GM13977 (cell line): ENCODE results near the gene CHKB.
"Not testable (repeated sequence)": the region's sequence is repeated elsewhere in the genome, so short reads cannot be mapped to it uniquely, and the experiment has no call there.

Experiments
- DNase-seq: peaks from one replicate; pipeline ENCODE4 v3.0.0; 2012; ENCODE audit warnings: low spot score
- CTCF ChIP-seq: IDR thresholded peaks from 2 replicates; pipeline ENCODE4 v1.5.1; 2012; ENCODE audit warnings: mild to moderate bottlenecking, control low read depth; ENCODE audit not compliant: insufficient read depth; ENCODE audit errors: extremely low read depth, missing control alignments
- in situ Hi-C: fragments of 300-500 bp; cut with MboI; formaldehyde crosslinking; loops from one replicate; pipeline ENCODE4 v1.12.0; 2022; ENCODE audit warnings: low sequenced_read_pairs, low pct_unique_long_range_greater_than_20kb, mixed read lengths, inconsistent platforms; ENCODE audit not compliant: unreplicated experiment

CHKB gene

GRCh38 chr22:50544746-50545253 lies 37.8 kb downstream of the CHKB start:
- DNase-seq, result peak; percentile 44
- no peak for TF ChIP-seq CTCF
- in situ Hi-C loops, result no loop called here

DNA sequence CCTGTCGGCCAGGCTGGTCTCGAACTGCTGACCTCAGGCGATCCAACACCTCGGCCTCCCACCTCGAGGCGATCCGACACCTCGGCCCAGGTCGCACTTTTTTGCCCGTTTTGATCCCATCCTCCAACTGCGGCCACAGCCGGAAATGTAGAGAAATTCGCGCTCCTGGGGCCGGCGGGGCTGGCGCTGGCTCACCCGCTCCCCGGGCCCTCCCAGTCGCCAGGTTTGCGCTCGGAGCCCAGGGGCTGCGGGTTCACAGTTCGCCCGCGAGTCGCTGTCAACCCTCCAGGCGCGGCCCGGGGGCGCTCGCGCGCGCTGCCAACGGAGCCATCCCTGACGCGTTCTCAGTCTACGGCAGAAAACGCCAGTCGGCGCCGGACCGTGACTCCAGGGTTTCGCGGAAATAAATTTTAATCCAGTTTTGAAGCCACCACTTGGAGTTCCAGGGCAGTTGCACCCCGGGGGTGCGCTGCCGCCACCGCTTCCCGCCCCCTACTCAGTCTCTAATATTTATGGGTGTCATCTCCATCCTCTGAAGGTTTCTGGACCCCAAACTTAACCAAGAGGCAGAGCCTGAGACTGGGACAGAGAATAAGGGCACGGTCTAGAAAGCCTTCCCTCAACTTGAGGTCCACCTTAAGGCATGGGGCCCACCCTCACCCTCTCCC lies 38.4 kb downstream of the CHKB start:
- DNase-seq, result peak; percentile 87
- peak; percentile 64 for TF ChIP-seq CTCF
- in situ Hi-C loops, result no loop called here

GRCh38 chr22:50542416-50542927 lies 40.2 kb downstream of the CHKB start:
- DNase-seq, result peak; percentile 81
- no peak for TF ChIP-seq CTCF
- in situ Hi-C loops, result no loop called here

DNA sequence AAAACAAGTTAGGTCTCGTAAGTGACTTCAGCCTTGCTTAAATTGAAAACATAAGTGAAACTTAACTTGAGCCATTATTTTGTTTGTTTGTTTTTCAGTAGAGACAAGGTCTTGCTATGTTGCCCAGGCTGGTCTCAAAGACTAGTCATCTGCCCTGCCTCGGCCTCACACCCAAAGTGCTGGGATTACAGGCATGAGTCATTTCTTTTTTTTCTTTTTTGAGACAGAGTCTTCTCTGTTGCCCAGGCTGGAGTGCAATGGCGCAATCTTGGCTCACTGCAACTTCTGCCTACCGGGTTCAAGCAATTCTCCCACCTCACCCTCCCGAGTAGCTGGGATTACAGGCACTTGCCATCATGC lies 41.0 kb downstream of the CHKB start:
- in situ Hi-C loops, result not testable (repeated sequence)
- peak; percentile 56 for DNase-seq

DNA sequence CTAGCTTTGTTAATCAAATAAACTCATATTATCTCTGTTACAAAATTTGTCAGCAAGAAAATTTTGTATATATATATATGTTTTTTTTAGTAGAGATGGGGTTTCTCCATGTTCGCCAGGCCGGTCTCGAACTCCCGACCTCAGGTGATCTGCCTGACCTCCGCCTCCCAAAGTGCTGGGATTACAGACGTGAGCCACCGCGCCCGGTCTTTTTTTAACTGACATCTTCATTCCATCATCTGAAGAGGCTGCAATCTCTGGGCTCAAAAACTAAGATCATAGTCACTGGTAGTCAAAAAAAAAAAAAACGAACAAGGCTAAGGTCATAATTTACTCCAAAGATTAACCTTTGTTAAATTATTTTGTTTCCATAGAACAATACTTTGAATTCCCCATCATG lies 42.3 kb downstream of the CHKB start:
- DNase-seq, result no peak
- TF ChIP-seq CTCF, result no peak
- in situ Hi-C loops, result no loop called here

GRCh38 chr22:50537765-50538164 lies 44.9 kb downstream of the CHKB start:
- no peak for DNase-seq
- TF ChIP-seq CTCF, result no peak
- in situ Hi-C loops, result no loop called here

DNA sequence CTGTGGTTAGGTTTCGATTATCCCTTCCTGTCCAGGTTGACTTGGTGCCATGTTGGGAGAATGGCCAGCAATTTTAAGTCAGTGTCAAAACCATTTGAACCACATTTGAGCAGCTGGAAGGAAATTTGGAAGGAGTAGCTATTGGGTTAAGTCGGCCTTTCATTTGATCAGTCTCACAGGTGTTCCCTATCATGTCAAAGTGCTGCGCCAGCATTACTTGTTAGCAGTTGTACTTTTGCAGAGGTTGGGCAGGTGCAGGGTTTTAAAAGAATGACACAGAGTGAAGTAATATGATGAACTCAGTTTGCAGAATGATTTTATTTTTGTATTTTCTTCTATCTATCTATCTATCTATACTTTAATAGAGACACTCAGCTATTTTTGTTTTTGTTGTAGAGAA lies 46.4 kb downstream of the CHKB start:
- in situ Hi-C loops, result no loop called here
- DNase-seq, result no peak
- no peak for TF ChIP-seq CTCF
